Measurements from ENCODE around the gene NUDCD3.
A peak's percentile ranks its signal among the peaks of the same experiment; 100 is the strongest.

The NUDCD3 gene

DNA sequence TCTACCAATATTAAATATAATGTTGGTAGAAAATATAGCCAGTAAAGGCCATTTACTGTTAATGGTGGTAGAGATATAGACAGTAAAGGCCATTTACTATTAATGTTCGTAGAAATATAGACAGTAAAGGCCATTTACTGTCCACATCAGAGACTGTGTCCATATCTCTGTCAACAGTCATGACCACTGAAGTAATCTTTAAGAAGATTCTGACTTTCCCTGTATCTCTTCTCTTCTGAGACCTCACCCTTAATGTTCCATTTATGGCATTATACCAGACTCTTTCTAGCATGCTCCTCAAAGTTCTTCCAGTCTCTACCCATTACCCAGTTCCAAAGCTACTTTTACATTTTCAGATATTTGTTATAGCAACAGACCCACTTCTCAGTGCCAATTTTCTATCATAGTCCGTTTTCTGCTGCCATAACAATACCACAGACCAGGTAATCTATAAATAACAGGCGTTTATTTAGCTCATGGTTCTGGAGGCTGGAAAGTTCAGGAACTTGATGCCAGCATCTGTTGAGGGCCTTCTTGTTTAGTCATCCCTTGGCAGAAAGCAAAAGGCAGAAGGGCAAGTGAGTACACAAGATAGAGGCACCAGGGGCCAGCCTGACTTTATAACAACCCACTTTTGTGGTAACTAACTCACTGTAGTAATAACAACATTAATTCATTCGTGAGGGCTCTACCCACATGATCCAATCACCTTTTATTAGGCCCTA is 7.9 kb upstream of the NUDCD3 start:
- no peak for DNase-seq (ENCODE audit: low read depth)
- TF ChIP-seq, protein P1, sequence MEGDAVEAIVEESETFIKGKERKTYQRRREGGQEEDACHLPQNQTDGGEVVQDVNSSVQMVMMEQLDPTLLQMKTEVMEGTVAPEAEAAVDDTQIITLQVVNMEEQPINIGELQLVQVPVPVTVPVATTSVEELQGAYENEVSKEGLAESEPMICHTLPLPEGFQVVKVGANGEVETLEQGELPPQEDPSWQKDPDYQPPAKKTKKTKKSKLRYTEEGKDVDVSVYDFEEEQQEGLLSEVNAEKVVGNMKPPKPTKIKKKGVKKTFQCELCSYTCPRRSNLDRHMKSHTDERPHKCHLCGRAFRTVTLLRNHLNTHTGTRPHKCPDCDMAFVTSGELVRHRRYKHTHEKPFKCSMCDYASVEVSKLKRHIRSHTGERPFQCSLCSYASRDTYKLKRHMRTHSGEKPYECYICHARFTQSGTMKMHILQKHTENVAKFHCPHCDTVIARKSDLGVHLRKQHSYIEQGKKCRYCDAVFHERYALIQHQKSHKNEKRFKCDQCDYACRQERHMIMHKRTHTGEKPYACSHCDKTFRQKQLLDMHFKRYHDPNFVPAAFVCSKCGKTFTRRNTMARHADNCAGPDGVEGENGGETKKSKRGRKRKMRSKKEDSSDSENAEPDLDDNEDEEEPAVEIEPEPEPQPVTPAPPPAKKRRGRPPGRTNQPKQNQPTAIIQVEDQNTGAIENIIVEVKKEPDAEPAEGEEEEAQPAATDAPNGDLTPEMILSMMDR (conservative IDR thresholded peaks at IDR 0.05; ENCODE audit: low read length): no peak
- H3K4me3 ChIP-seq (ENCODE audit: low read length): no peak overlapping the region

DNA sequence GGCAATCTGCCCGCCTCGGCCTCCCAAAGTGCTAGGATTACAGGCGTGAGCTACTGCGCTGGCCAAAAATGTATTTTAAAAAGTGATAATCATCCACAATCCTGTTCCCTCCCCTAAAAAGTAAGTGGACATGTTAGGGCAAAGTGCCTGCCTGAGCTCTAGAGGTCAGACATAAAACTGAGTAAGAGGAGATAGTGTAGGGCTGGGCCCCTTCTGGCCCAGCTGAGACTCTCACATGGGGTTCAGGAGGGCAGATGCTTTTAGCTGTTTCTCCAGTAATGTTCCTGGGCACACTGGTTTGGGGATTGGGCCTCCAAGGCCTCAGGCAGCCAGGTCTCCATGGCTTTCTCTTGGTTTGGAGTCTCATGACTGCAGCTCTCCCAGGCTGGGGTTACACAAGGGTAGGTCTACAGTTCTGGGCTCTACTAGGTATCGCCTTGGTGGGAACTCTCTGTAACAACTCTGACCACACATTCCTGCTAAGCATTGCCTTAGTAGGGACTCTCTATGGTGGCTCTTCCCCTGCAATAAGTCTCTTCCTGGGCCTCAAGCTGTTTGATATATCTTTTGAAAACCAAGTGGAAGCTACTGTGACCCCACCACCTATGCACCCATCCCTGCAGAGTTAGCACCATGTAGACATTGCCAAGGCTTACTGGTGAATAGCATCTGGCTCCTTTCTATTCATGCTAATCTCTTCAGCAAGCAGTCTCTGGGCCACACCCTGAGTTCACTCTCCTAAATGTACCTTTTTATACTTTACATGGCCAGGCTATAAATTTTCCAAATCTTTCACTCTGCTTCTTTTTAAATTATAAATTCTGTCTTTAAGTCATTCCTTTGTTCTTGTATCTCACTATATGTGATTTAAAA is 6.9 kb upstream of the NUDCD3 start:
- no peak for DNase-seq (ENCODE audit: low read depth)
- H3K4me3 ChIP-seq (ENCODE audit: low read length): no peak overlapping the region
- TF ChIP-seq, protein P1 (conservative IDR thresholded peaks at IDR 0.05; ENCODE audit: low read length): no peak

DNA sequence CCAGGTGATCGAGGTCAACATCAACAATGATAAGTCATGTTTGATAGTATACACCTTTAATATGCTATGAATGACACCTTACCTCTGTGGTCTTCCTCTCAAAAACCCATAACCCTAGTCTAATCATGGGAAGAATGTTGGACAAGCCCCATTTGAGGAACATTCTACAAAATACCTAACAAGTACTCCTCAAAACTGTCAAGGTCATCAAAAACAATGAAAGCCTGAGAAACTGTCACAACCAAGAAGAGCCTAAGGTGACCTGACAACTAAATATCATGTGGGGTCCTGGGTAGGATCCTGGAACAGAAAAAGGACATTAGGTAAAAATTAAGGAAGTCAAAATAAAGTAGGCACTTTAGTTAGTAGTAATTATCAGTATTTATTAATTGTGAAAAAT is 5.9 kb upstream of the NUDCD3 start:
- TF ChIP-seq, protein P1 (conservative IDR thresholded peaks at IDR 0.05; ENCODE audit: low read length): no peak
- DNase-seq (ENCODE audit: low read depth): no peak
- H3K4me3 ChIP-seq (ENCODE audit: low read length): no peak overlapping the region

DNA sequence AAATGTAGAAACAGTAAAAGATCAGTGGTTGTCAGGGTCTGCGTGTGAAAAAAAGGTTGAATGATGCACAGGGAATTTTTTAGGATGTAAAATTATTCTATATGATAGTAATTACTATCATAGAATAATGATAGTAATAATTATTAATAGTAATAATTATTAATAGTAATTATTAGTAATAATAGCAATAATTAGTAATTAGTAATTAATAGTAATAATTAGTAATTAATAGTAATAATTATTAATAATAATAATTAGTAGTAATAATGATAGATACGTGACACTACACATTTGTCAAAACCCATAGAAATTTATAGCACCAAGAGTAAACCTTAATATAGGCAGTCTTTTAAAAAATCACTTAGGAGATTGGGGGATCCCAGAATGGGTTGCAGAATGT is 4.5 kb upstream of the NUDCD3 start:
- no peak overlapping the region for H3K4me3 ChIP-seq (ENCODE audit: low read length)
- TF ChIP-seq, protein P1 (conservative IDR thresholded peaks at IDR 0.05; ENCODE audit: low read length): no peak
- DNase-seq (ENCODE audit: low read depth): no peak

DNA sequence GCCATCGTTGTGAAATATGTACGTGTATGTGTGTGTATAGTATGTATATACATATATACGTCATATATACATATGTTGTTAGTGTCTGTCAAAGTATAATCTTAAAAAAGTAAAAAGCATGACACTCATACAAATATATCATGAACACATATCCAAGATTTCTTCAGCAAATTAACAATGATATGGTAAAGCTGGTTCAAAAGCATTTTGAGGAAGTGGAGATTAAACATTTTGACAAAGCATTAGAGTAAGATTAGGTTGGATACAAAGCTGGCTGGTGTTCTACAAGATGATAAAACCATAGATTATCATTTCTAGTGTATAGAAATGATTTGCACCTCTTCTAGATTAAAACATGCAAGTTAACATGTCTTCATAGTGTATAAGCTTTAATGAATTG is 771 bp upstream of the NUDCD3 start:
- TF ChIP-seq, protein P1 (conservative IDR thresholded peaks at IDR 0.05; ENCODE audit: low read length): no peak
- no peak for DNase-seq (ENCODE audit: low read depth)
- peak overlapping the region; percentile 97 for H3K4me3 ChIP-seq (ENCODE audit: low read length)

DNA sequence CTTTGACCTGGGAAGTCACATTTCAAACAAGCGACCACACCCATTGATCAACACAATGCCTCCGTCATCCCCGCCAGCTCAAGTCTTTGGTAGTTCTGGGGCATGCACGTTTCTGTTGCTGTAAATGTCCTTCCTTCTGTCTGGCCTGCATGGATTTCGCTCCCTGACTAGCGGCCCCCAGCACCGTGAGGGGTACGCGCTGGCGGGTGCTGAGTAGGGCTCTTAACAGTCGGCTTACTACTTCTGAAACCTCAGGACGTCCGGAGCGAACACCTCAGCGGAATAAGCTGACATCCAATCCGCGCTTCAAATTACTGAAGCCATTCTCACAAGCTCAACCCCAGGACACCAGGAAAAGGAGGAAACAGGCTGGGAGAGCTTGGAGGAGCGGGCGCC is 505 bp downstream of the NUDCD3 start:
- H3K4me3 ChIP-seq (ENCODE audit: low read length): peak overlapping the region; percentile 97
- TF ChIP-seq, protein P1 (conservative IDR thresholded peaks at IDR 0.05; ENCODE audit: low read length): no peak
- peak; percentile 32 for DNase-seq (ENCODE audit: low read depth)

Measured in AG10803 (cell line).